Non-pigmented ciliary epithelial cell (primary cell): Measurements from ENCODE around the gene CPA5.
A peak's percentile ranks its signal among the peaks of the same experiment; 100 is the strongest.

Experiments
- DNase-seq: peaks from one replicate; pipeline ENCODE4 v3.0.0-alpha.2; 2010; ENCODE audit warnings: low read depth

The CPA5 gene

GRCh38 chr7:130332259-130333053 is 12.2 kb upstream of the CPA5 start:
- DNase-seq, result no peak

DNA sequence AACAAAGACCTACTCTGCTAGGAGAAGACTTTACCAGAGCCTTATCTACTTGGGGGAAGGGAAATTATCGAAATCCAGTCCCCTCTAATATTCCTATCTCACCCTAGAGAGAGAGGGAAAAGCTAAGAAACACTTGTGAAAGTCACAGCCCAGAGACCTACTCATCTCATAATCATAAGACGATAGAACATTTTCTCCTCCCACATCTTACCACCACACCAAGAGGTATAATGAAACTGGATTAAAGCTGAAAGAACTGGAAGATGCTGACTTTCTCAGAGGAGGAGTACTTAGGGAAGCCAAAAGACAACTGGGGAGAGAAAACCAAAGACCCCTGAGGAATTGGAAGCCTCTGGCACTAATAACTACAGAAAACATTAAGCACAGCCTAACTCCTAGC is 10.8 kb upstream of the CPA5 start:
- no peak for DNase-seq

GRCh38 chr7:130334274-130334673 is 10.3 kb upstream of the CPA5 start:
- no peak for DNase-seq

- no peak for DNase-seq
Measured at GRCh38 chr7:130337410-130337971, 7.1 kb upstream of the CPA5 start.

GRCh38 chr7:130338233-130338632 is 6.4 kb upstream of the CPA5 start:
- no peak for DNase-seq

DNA sequence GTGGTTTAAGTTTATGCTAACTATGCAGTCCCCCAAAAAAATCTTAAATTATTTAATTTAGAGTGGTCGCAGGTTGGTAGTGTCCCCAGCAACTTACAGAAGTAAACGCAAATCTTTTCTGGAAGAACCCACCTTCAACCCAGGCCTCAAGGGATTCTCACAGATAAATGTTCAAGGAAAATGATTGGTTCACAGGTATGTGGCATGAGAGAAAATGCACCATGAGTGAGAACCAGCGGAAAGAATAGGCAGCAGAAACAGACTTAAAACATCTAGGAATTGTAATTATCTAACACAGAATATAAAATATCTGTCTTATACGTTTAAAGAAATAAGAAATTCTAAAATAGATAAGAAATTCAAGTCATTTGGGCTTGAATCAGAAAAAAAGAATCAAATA is 2.7 kb upstream of the CPA5 start:
- no peak for DNase-seq

DNA sequence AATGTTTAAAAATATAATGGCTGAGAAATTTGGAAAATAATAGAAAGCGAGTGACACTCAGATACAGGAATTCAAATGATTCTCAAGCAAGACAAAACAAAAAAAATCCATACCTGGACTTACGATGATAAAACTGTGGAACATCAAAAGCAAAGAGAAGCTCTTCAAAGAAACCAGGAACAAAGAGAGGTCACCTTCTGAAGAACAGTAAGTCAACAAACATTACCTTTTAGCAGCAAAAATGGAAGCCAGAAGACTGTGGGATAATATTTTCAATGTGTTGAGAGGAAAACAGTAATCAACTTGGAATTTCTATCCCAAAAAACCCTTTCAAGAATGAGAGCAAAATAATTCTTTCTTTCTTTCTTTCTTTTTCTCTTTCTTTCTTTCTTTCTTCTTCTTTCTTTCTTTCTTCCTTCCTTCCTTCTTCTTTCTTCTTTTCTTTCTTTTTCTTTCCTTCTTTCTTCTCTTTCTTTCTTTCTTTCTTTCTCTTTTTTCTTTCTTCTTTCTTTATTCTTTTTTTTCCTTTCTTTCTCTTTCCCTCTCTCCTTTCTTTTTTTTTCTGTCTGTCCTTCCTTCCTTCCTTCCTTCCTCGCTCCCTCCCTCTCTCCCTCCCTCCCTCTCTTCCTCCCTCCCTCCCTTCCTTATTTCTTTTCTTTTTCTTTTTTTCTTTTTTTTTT is 1.8 kb upstream of the CPA5 start:
- no peak for DNase-seq

DNA sequence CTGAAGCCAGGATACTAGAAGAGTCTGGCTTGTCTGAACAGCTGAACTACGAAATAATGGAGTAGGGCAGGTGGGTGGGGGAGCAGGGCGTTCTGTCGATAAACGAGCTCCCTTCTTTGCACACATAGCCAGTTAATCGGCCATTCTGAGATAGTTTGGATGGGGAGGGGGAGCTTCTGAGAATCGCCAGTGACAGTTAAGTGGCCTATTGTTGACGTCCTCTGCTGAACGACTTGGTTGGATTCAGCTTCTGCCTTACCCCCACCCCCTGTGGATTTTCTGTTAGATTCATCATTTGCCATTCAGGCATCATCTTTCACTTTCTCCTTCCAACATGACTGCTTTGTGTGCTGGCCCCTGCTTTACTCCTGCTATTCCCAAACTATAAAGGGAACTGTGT is 520 bp downstream of the CPA5 start:
- DNase-seq, result no peak

DNA sequence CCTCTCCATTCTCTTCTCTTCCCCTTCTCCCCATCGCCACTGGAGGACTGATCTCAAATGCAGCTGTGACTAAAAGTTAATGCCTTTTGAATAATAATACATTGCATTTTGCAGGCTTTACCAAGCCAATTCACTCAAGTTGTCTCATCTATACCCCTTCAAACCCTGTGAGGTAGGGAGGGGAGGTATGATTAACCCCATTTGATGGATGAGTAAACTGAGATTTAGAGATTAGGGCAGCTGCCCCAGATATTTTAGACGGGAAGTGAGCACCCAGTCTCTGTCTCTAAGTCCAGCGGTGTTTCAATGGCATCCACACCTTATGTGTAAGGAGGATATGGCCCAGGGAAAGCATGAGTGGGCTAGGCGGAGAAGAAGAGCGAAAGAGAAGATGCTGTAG is 1.1 kb downstream of the CPA5 start:
- no peak for DNase-seq

DNA sequence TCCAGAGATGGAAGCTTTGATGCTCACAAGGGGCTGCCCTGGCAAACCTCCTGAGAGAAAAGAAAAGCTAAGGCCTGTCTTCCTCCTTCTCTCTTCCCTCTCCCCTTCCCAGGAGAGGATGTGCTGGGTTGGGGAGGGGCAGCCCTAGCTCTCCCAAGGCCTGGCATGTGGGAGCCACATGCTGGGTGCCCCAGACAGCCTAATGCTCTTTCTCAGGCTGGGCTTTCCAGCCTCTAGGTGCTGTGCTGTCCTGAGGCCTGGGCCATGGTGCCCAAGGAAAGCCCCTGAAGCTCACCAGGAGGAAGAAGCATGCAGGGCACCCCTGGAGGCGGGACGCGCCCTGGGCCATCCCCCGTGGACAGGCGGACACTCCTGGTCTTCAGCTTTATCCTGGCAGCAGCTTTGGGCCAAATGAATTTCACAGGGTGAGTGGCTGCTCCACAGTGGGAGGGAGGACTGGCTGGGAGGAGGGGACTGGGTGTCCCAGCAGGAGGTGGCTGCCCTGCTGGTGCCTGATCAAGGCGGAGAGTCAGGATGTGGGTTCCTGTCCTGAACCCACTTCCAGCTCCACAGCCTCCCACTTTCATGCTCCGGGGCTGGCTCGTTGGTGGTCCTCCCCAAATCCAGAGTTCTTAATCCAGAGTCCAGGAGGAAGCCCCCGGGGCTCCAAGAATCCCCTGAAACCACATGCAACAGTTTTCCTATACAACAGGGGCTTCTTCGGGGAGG is 1.7 kb downstream of the CPA5 start:
- DNase-seq, result no peak

DNA sequence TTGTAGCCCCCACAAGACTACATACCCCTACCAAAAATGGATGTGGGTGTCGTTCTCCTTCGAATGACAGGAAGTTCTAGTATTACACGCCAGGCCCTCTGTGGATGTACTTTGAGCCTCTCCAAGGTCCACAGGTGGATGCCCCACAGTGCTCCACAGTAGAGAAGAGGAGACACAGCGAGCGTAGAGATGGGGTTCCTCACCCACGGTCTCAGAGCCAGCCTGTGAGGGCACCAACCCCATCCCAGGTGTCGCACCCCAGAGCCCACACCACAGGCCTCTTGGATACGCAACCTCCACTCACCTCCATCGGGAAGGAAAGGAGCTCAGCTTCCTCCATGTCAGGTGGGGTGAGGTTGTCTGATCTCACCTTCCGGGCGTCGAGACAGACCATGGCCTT is 2.3 kb downstream of the CPA5 start:
- no peak for DNase-seq

DNA sequence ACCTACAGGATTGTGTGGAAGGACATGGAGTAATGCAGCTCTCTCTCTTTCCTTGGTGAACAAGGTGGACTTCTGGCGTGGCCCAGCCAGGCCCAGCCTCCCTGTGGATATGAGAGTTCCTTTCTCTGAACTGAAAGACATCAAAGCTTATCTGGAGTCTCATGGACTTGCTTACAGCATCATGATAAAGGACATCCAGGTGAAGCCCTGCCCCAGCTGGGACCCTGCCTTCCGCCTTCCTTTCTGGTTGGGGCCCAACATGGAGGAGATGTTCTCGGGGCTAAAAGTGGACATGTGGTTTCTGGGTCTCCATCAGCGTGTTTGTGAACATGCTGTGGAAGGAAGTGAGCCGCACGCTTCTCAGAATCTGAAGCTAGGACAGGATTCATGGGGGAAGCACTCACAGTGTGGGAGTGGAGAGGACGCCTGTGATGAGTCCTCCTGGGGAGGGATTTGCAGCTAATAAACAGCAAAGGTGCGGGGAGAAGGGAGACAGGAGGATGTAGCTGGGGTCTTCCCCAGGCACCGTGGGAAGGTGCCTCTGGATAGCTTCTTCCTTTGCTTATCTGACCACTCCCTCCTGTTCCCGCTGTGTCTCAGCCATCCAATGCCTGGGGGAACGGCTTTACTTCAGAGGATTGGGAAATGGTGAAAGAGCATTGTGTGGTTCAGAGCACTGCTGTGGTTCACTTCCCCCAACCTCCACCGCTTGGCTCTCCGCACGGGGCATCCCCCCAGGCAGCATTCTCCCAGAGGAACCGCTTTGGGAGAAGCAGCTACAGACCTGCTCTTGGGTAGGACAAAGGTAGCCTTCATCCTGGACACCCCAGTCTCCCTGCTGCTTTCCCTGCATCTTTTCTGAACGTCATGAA is 5.5 kb downstream of the CPA5 start:
- no peak for DNase-seq

- DNase-seq, result no peak
Measured at GRCh38 chr7:130350945-130351790, 6.6 kb downstream of the CPA5 start.

GRCh38 chr7:130351791-130352090 is 7.1 kb downstream of the CPA5 start:
- no peak for DNase-seq

- DNase-seq, result no peak
Measured at GRCh38 chr7:130352194-130353074, 7.8 kb downstream of the CPA5 start.

- no peak for DNase-seq
Measured at GRCh38 chr7:130353196-130353595, 8.6 kb downstream of the CPA5 start.

DNA sequence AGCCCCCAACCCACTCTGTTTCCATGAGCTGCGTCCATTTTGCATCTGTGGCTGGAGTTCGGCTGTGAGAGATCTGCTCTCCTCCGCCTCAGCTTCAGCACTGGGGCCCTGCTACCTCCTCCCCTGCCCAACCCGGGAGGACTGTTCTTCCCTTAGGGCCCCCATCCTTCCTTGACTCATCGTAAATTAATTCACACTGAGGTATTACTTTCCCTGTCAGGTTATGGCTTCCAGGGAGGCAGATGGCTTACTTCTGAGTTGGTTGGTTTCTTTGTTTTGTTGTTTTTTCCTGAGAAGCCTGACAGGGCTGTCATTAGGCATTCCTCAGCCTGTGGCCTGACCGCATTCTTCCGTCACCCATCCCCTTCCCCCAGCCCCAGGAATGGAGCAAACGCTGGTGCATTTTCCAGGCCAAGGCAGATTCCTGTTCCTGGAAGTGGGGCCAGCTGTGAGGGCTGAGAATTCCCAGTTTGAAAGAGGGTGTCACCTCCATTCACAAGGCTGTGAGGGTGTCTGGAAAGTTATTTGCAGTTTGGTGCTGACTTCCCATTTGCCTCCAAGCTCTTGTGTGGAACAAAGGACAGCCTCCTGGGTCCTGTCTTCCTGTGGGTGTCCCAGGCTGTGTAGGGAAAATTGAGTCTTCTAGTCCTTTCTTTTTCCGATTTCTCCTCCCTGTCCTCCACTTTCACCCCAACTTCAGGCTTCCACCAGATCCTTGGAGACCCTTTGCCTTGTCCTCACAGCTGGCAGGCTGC is 11.7 kb downstream of the CPA5 start:
- peak; percentile 94 for DNase-seq

DNA sequence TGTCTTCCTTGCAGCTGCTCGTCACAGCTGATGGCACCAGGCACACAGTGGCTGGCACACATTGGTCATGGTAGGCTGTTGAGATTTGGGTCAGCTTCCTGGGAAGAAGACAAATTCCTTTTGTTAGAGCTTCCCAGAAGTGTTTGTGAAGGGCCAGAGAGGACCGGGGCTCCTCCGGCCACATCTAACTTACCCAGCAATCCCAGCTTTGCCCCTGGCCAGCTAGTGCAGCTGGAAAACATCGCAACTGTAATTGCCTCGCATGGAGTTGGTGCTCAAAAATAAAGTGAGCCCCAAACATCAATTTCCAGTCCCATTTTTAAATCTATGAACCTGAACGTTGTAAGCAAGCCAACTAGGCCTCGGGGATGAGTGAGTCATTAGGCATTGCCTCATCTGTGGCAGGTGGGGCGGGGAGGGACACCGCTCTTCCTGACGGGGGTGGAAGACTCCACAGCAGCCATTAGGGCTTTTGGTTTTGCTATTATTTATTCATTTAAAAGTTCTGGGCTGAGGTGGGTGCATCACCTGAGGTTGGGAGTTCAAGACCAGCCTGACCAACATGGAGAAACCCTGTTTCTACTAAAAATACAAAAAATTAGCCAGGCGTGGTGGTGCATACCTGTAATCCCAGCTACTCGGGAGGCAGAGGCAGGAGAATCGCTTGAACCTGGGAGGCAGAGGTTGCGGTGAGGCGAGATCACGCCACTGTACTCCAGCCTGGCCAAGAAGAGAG is 12.4 kb downstream of the CPA5 start:
- peak; percentile 76 for DNase-seq

- DNase-seq, result no peak
Measured at GRCh38 chr7:130358471-130358870, 13.9 kb downstream of the CPA5 start.
